A204.1 (cell line): ENCODE data around the gene RAB11FIP4.

Experiments used
- FAIRE-seq: peaks from 2 replicates; lab custom pipeline; 2012; peaks lifted over from hg19 to GRCh38; lab: Jason Lieb, UNC

The RAB11FIP4 gene

DNA sequence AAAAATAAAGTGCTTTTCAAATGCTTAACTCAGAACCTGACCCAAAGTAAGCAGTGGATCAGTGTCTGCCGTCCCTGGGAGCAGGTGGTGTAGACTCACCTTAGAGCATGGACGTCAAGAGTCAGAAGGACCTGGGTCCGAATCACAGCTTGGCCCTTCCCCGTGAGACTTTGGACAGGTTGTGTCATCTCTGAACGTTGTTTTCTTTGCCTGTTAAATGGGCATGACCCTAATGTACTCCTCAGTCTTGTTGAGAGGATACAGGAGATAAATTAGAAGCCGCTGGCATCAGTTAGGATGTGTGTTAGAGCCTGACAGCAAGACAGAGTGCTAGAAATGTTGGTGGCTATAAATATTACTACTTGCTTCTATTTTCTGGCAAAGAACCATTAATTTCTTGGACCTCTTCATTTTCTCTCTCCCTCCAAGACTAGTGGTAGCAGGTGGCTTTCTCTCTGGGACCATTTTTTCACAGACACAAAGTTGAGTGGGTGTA, 68.8 kb downstream of the RAB11FIP4 start:
- FAIRE-seq, result no peak

DNA sequence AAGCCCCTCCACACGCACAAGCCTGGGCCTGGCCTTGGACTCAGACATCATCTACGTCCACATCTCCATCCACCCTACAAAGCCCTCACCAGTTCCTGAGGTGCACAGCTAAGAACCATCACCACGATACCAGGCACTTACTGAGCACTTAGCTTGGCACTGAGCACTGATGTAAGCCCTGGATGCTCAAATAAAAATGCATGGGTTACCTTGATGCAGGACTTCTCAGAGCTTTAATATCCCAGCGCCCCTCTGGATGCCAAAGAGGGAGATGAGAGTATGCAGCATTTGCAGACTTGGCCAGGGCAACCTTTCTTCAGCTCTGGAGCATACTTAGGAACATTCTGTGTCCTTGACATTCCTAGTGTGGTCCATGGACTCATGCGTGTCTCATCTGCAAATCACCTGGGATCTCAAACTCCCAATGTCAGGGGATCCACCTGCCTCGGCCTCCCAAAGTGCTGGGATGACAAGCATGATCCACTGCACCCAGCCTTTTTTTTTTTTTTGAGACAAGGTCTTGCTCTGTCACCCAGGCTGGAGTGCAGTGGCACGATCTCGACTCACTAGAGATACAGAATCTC, 69.8 kb downstream of the RAB11FIP4 start:
- no peak for FAIRE-seq

- no peak for FAIRE-seq
These were observed 70.8 kb downstream of the RAB11FIP4 start for GRCh38 chr17:31462261-31462660.

DNA sequence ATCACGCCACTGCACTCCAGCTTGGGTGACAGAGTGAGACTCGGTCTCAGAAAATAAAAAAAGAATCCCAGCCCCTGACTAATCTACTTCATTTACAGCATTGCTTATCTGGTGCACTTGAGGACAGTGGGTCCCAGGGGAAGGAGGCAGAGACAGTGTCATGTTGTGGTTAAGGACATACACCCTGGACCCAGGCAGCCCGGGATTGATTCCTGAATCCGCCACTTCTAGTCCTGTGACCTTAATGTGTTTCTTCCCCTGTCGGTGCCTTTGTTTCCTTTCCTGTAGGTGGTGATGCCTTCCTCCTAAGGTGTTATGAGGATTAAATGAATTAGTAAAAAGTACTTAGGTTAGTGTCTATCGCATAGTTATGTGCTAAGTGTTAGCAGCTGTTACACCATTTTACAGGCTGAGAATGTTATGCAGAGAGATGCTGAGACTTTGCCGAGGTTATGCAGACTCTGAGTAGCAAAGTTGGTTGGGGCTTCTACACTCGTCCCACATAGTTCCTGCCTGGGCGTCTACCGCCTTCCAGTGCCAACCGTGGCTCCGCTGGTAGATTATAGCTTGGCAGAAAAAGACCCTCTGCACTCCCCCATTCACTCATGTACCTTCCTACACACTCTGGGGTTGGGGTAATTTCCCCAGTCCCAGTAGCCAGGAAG, 74.8 kb downstream of the RAB11FIP4 start:
- FAIRE-seq, result no peak

GRCh38 chr17:31467502-31468256, 76.2 kb downstream of the RAB11FIP4 start:
- FAIRE-seq, result no peak

DNA sequence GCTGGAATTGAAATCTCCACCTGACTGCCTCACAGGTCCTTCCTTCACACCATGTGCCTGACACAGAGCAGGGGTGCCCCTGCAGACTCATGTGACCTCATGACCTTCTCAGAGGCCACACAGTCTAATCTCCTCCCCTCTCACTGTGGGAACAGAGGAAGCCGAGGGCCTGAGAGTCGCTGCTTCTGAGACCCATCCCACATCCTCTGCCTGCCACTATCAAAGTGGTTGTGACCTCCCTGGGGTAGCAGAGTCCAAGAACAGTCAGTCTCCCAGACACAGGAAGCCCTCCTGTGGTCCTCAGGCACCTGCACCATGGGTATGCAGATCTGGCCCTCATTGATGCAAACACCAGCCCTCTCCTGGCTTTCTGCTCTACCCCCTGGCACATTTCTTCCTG, 78.5 kb downstream of the RAB11FIP4 start:
- no peak for FAIRE-seq

DNA sequence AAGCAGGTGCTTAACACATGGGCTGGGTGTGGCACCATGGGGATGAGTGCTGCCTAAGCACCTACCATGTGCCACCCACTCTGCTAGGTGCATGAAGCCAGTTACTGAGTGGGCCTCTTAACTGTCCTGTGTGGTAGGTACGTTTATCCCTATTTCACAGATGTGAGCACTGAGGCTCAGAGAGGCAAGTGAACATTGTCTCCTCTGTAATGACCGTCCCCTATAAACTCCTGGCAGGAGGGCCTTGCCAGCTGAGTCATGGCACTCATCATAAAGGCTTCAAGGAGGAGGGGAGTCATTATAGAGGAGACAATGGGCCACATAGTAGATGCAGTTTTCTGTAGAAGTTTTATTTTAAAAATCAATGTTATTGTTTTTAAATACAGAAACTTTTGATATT, 79.1 kb downstream of the RAB11FIP4 start:
- FAIRE-seq, result no peak

DNA sequence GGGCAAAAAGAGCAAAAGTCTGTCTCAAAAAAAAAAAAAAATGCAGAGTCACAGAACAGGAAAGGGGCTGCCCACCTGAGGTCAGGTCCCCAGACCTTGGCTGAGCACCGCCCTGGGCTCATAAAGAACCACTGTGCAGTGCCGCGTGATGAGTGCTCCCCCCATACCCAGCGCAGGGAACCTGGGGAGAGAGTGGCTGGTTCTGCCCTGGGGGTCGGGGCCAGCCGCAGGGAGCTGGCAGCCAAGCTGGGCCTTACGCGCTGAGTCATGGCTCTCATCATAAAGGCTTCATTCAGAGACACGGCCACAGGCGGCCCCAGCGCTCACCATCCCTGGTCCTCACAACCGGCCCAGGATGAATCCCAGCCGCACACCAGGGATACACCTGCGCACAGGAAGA, 80.7 kb downstream of the RAB11FIP4 start:
- FAIRE-seq, result no peak

GRCh38 chr17:31475378-31476162, 84.1 kb downstream of the RAB11FIP4 start:
- no peak for FAIRE-seq

DNA sequence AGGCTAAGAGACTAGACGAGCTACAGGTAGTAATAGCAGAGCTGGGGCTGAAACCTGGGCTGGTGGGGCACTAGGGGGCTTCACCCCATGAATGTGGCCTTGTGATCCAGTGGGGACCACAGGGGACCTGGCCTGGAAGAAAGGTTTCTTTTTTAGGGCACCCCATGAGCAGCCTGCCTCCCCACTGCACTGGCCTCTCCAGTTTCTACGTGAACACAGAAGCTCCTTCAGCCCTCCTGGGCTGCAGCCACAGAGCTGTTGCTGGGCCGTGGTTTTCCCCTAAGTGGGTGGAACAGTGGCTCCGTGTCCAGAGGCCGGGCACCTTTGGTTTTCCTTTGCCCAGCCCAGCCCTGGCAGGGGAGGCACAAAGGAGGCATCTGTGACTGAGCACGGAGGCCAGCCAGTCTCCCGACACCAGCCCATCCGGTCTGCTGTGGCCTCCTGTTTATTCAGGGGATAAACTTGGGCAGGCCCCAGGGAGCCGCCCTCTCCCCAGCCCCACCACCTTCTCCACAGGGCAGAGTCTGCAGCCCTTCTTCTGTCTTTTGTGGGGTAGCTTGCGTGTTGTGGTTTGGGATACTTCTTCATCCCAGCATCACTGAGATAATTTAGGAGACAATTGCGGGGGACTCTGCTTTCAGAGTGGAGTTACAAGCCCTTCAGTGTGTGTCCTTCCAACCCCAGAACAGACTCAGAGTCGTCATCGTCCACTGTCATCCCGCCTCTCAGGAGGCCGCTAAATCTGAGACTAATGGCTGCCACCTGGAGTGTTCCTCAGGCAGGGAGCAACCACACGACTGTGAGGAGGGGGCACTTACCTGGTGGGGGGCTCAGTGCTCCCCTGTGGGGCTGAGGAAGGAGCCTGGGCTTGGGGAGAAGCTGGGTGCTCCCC, 85.3 kb downstream of the RAB11FIP4 start:
- FAIRE-seq, result no peak

GRCh38 chr17:31477417-31478055, 86.1 kb downstream of the RAB11FIP4 start:
- no peak for FAIRE-seq

- no peak for FAIRE-seq
These were observed 87.6 kb downstream of the RAB11FIP4 start for GRCh38 chr17:31479062-31479408.

DNA sequence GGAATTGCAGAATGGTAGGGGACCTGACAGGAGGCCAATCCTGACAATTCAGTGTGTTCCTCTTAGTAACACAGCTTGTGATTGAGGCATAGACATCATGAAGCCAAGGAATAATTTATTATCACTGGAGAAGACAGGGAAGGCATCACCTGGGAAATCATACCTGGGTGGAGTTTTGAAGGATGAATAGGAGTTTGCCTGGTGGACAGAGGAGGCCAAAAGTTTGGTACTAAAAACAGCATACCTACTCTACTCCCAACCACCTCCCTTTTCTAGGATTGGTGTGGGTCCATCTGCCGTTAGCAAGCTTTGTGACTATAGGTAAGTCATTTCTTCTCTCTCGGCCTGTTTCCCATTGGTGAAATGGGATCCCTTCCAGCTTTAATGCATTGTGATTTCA, 88.0 kb downstream of the RAB11FIP4 start:
- FAIRE-seq, result no peak

DNA sequence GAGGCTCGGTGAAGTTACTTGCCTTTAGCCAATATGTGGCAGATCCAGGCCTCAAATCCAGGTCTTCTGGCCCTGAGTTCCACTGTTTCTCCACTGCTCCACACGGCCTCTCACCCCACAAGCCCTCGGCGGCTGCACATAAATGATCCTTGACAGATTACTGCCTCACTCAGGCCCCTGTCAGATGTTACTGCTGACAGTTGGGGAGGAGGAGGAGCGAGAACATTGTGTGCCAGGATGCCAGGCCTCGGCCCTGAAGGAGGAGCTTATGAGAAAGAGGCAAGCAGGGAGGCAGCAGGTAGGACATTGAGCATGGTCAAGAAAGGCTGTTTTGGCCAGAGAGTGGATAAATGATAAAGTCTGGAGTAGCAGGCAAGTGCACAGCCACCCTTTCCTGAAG, 88.6 kb downstream of the RAB11FIP4 start:
- no peak for FAIRE-seq

DNA sequence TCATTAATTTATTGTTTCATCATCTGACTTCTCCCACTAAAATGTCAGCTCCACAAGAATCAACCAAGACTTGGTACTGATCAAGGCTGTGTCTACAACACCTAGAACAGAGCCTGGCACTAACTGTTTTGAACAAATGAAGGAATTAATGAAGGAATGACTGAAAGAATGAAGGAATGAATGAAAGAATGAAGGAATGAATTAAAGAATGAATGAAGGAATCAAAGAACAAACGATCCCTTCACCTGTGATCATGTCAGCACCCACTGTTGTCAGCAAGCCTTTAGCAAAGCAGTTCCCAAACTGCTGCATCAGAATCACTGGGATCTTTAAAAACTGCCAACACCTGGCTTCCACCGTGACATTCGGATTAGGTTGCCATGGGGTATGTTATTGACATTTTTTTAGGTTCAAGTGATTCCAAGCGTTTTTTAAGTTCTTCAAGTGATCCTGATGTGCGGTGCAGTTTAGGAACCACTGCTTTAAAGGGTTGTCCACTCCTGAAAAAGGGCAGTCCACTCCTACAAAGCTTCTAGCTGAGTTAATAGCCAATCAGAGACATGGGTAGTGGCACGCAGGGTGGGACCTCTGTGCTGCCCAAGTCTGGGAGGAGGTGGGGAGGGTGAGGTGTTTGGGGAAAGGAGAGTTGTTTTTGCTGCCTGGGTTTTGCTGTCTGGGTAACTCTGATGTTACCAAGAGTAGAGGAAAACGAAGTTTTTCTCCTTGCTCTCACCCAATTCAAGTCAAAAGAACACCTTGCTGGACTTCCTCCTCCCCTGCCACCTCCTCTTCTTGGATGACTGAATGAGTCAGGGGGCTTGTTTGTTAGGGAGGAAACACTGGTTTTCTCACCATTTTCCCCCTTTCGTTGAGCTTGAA, 89.7 kb downstream of the RAB11FIP4 start:
- FAIRE-seq, result no peak

DNA sequence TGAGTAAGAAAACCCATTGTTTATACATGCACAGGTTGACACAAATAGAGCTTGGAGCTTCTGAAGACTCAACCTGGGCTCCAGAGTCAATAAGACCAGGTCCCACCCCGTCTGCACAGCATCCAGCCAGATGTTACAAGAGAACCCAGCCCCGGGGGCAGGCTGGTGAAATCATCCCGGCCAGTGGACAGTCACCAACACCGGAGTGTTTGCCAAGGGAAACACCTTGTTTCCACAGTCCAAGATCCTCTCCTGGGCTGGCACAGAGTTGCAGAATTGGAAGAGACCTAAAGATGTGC, 90.3 kb downstream of the RAB11FIP4 start:
- no peak for FAIRE-seq

GRCh38 chr17:31484821-31485220, 93.3 kb downstream of the RAB11FIP4 start:
- no peak for FAIRE-seq

- FAIRE-seq, result no peak
These were observed 95.0 kb downstream of the RAB11FIP4 start for GRCh38 chr17:31486351-31487062.

GRCh38 chr17:31487063-31487647, 95.7 kb downstream of the RAB11FIP4 start:
- no peak for FAIRE-seq
